ENCODE data around the gene CMTM4.

The CMTM4 gene

DNA sequence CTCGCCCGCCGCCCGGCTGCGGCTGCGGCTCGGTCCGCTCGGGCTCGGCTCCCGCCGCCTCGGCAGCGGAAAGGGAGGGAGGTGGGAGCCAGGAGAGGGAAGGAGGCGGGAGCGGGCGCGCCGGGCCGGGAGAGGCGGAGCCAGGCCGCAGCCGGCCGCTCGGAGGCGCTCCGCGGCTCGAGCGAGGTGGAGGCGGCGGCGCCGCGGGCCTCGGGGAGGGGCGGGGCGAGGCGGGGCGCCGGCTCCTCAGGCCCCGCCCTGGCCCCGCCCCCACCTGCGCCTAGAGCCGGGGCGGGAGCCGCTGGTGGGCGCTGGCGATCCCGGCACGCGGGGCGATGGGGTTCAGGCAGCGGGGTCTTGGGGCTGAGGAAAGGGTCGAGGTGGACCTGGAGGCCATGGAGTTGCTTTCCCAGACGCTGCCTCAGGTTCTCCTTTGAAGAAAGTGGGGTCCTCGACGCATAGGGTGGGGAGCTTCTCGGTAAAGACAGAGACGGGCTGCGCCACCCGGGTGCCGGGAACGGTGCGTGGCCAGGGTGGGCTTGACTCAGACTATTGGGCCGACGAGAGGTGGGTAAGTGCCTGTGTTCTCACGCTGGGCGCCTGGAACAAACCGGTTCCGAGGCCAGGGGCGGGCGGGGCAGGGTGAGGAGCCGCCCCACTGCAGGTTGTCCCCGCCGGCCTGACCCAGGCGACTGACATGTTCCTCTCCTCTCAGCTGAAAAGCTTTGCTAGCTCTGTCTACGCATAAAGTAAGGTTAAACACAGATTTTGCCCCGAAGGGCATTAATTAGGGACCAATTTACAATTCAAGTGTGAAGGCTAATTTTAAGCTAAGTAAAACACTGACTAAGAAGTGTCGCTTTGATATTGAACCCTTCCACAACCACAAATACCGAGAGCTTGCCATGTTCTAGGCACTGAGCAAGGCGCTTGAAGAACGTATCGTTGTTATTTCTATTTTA is at the start of gene CMTM4:
Gene CMTM4 (minus strand): TSS at position 75 of the 962 bp plus-strand sequence. CDS start 218 bp downstream, outside the sequence.
- peak; percentile 14 for DNase-seq

DNA sequence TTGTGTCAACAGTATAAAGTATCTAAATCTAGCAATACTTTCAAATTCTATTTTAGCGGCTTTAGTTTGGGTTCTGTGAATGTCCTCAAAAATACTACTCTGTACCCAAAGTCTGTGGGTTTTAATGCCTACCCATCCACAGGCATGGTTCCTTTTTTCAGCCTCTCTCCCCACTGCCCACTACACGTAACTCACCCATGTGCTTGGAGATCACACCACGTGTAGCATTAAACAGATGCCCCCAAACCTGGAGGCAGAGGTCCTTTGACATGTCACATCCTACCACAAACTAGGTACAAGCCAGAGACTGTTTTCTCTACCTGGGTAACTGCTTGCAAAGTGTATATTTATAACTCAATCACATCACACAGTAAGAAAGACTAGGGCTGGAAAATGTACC is 49.5 kb upstream of the CMTM4 start:
- no peak for DNase-seq

- no peak for DNase-seq
Measured at GRCh38 chr16:66741950-66742808, 45.6 kb upstream of the CMTM4 start.

- DNase-seq = no peak
Measured at GRCh38 chr16:66741169-66741900, 44.8 kb upstream of the CMTM4 start.

GRCh38 chr16:66740533-66740932 is 44.0 kb upstream of the CMTM4 start:
- no peak for DNase-seq

DNA sequence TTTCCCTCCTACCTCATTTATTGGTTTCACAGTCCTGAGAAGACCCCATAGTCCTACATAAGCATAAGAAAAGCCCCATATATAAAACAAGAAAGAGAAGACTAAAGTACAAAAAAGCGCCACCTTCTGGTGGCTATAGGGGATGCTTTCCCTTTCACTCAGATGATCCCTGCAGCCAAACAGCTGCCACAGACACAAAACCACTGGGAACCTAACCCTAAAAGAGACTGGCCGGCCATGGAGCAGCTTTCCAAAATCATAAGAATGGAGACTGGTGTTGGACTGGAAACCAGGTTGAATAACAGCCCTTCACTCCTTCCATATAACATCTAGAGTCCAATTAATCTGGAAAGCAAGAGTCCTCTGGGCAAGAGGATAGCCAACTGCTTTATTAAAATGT is 43.5 kb upstream of the CMTM4 start:
- DNase-seq = no peak

- no peak for DNase-seq
Measured at GRCh38 chr16:66735891-66736290, 39.3 kb upstream of the CMTM4 start.

GRCh38 chr16:66731101-66731500 is 34.6 kb upstream of the CMTM4 start:
- no peak for DNase-seq

GRCh38 chr16:66728804-66729203 is 32.3 kb upstream of the CMTM4 start:
- no peak for DNase-seq

- no peak for DNase-seq
Measured at GRCh38 chr16:66728117-66728787, 31.7 kb upstream of the CMTM4 start.

DNA sequence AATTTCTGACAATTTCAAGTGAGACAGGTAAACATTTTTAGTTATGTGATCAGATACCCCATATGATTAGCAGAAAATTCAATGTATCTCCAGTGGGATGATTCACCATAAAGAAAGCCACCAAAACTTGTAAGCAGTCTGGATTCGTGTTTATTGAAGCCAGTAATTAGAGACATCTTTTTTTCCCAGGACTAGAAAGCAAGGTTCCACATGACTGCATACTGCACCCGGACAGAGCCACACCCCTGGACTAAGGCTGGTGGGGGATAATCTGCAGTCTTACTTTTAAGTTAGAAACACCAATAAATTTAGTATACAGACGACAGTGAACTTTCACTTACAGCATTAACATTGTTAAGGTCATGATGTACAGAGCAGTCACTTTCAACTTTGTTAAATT is 24.2 kb upstream of the CMTM4 start:
- no peak for DNase-seq

DNA sequence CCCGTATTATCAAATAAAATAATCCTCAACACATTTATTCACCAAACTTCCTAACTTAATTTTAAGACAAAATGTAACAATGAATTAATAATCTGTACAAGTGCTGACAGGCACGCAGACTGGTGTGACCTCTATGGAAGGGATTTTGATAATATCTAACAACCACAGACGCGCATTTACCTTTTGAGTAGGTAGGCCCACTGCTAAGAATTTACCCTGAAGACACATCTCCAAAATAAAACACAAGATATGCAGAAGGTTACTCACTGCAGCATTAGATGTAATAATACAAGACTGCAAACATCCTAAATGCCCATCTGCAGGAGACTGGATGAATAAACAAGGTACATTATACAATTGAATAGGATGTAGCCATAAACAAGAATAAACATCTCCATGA is 22.7 kb upstream of the CMTM4 start:
- no peak for DNase-seq

- DNase-seq = no peak
Measured at GRCh38 chr16:66717776-66718175, 21.2 kb upstream of the CMTM4 start.

DNA sequence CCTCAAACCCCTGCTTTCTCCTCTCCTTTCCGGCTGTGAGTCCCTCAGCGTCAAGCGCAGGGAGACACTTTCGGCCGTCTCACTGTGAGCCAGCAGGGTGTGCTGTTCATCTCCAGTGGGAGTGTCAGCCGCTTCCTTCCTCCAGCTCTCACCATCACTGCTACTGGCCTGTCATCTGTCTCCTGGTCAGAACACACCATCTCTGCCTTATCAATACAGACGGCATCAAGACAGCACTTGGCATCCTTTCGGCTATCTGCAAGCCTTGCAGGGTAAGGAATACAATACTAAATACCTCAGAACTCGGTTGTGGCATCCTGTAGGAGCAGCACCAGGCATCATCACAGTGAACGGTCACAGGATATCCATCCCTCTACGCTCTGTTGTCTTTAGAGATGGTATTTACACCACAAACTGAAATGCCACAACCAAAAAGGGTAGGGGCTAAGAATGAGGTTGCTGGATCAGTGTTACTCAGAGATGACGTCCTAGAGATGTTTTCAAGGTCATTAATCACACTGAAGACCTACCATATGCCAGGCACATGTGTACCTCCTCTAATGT is 20.7 kb upstream of the CMTM4 start:
- DNase-seq = no peak

- DNase-seq = no peak
Measured at GRCh38 chr16:66714654-66715307, 18.2 kb upstream of the CMTM4 start.

- DNase-seq = no peak
Measured at GRCh38 chr16:66714062-66714461, 17.5 kb upstream of the CMTM4 start.

- no peak for DNase-seq
Measured at GRCh38 chr16:66713076-66713475, 16.5 kb upstream of the CMTM4 start.

DNA sequence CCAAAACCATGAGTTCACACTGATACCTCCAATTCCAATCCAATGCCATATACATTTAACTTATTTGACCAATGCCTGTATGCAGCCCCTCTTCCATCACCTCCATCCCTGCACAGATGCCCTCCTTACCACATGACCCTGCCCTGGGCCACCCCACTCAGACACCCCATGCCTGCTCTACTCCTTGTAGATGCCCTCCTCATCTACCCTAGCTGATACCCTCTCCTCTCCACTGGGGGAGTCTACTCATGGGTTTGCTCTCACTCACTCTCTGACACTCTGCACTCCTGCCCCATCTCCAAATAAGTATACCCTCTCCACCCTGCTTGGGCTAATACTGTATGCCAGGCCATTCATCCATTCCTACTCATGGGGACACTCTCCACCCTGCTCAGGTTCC is 16.0 kb upstream of the CMTM4 start:
- no peak for DNase-seq

GRCh38 chr16:66711581-66711980 is 15.0 kb upstream of the CMTM4 start:
- DNase-seq = no peak

GRCh38 chr16:66706506-66706880 is 9.9 kb upstream of the CMTM4 start:
- no peak for DNase-seq

- DNase-seq = no peak
Measured at GRCh38 chr16:66705790-66706505, 9.4 kb upstream of the CMTM4 start.
